DOHH2 (cell line): ENCODE measurements around the gene EYA4.

Experiments used
- CTCF ChIP-seq: fragments of 200-600 bp; sonication (generic); IDR thresholded peaks from one replicate; pipeline ENCODE4 v1.5.1; 2014; ENCODE audit warnings: antibody characterized with exemption, mild to moderate bottlenecking, low read depth, low read length; ENCODE audit not compliant: poor library complexity, severe bottlenecking
- EZH2phosphoT487 ChIP-seq: fragments of 200-600 bp; sonication (generic); IDR thresholded peaks from 2 replicates; pipeline ENCODE4 v1.6.1; 2017; ENCODE audit warnings: borderline replicate concordance, mild to moderate bottlenecking, antibody characterized with exemption, low read length, moderate library complexity, mixed read lengths

- TF ChIP-seq CTCF (no peak), EZH2phosphoT487 (no peak)
Observed at GRCh38 chr6:133551847-133552341, 310.7 kb downstream of the EYA4 start.
